Lower leg skin (tissue), 4 donors: ENCODE data around the gene NHERF1. TPM values are rescaled to one million over a fixed set of nuclear protein-coding genes. Genes with fewer than 3 reads are reported as not detected.

Experiments used
- DNase-seq, 2 donors: peaks; one replicate each; pipeline ENCODE4 v3.0.0-alpha.2; 2019; ENCODE audit warnings: low spot score in 2 of 2
- H3K4me3 ChIP-seq: fragments of 200-600 bp; sonication (generic); 2 replicates; pipeline ENCODE4 v1.5.1; 2017; ENCODE audit warnings: mild to moderate bottlenecking, low read depth; ENCODE audit not compliant: poor library complexity, severe bottlenecking
- POLR2A ChIP-seq, 2 donors: fragments of 450-650 bp; IDR thresholded peaks; one replicate each; pipeline ENCODE4 v1.6.1; 2016 to 2017; ENCODE audit warnings: antibody characterized with exemption in 2 of 2, mild to moderate bottlenecking in 1 of 2, moderate library complexity in 1 of 2
- WGBS, 2 donors: methylation state at CpG; one replicate each; pipeline ENCODE4 v1.1.5; 2018; 5-methylcytosine and 5-hydroxymethylcytosine counted together
- intact Hi-C: fragments of 100-400 bp; cut with DNase I; formaldehyde crosslinking; loops from one replicate; pipeline ENCODE4 v1.15.0; 2023; ENCODE audit warnings: low total_unique reads
- total RNA-seq, 4 donors: library from RNA; depleted of rRNA; stranded (reverse); fragments of >200 nt; gene quantifications; one replicate each; pipeline ENCODE4 v1.1.0, GENCODE V29; 2016
- TF ChIP-seq, protein P1 (sequence below), 3 donors: fragments of 450-650 bp; IDR thresholded peaks; one replicate each; pipeline ENCODE4 v1.5.1; 2016; ENCODE audit warnings: antibody characterized with exemption in 3 of 3, mild to moderate bottlenecking in 3 of 3, moderate library complexity in 2 of 3

Gene NHERF1
- total RNA-seq, 4 donors from 2014 or later = 47.6 to 67.7 (median 58.6) TPM

DNA sequence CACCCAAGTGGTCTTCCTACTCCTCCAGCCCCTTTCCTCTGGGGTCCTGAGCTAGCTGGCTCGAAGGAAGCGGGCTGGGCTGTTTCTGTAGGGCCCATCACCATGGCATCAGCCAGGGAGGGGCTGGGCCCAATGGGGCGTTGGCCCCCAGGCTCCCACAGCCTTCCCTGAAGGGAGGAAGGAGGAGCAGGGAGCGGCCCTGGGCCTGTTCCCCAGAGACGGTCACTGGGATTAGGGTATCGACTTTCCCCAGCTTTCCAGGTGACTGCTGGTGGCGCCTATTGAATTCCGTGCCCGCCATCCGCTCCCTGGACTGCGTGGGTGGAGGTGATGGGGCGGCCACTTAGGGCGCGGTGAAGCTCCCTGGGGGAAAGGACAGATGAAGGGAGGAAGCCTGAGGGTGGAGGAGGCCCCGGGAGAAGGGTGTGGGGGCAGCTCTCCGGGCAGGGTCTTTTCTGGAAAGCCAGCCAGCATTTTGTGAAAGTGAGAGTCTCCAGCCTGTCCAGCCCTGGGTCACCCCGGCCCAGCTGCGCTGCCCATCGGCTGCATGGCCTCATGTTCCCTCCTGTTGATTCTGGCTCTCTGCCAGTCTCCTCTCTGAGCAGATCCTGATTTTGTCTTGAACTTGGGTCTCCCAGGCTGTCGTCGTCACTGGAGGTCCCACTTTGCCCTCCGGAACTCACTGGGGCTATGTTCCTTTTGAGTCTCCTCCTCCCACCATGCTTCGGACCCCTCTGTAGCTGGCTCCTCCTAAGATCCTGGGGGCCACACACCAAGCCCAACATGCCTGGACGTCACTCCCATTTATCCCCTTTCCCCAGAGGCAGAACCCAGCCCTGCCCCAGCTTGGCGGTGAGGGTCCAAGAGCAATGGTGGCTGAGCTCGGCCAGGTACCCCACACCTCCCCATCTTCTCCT lies 9.8 kb downstream of the NHERF1 start:
- no peak overlapping the region for H3K4me3 ChIP-seq
- no peak for TF ChIP-seq POLR2A (IDR thresholded peaks at IDR 0.05)
- TF ChIP-seq, protein P1, sequence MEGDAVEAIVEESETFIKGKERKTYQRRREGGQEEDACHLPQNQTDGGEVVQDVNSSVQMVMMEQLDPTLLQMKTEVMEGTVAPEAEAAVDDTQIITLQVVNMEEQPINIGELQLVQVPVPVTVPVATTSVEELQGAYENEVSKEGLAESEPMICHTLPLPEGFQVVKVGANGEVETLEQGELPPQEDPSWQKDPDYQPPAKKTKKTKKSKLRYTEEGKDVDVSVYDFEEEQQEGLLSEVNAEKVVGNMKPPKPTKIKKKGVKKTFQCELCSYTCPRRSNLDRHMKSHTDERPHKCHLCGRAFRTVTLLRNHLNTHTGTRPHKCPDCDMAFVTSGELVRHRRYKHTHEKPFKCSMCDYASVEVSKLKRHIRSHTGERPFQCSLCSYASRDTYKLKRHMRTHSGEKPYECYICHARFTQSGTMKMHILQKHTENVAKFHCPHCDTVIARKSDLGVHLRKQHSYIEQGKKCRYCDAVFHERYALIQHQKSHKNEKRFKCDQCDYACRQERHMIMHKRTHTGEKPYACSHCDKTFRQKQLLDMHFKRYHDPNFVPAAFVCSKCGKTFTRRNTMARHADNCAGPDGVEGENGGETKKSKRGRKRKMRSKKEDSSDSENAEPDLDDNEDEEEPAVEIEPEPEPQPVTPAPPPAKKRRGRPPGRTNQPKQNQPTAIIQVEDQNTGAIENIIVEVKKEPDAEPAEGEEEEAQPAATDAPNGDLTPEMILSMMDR (IDR thresholded peaks at IDR 0.05) = no peak
- no peak for DNase-seq
- 30 to 36% methylated on average over 26 of the region's 26 CpGs for WGBS, 2 donors
- intact Hi-C loops = no loop called here

DNA sequence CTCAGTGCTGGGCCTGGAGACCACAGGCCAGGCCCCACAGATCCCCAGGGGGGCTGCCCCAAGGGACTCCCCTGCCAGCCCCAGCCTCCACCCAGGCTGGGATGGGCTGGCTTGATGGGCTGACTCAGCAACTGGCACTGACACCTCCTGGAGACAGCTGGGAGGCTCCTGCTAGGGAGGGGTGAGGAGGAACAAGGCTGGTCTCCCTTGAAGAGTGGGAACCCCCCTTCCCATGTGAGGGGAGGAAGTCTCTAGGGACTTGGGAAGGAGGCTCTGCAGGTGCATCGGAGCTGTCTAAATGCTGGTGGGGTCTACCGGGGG lies 10.4 kb downstream of the NHERF1 start:
- intact Hi-C loops = no loop called here
- no peak overlapping the region for H3K4me3 ChIP-seq
- WGBS, 2 donors = 25 to 42% methylated on average over 2 of the region's 2 CpGs
- TF ChIP-seq, protein P1 (IDR thresholded peaks at IDR 0.05) = no peak
- TF ChIP-seq POLR2A (IDR thresholded peaks at IDR 0.05) = no peak
- DNase-seq = no peak

DNA sequence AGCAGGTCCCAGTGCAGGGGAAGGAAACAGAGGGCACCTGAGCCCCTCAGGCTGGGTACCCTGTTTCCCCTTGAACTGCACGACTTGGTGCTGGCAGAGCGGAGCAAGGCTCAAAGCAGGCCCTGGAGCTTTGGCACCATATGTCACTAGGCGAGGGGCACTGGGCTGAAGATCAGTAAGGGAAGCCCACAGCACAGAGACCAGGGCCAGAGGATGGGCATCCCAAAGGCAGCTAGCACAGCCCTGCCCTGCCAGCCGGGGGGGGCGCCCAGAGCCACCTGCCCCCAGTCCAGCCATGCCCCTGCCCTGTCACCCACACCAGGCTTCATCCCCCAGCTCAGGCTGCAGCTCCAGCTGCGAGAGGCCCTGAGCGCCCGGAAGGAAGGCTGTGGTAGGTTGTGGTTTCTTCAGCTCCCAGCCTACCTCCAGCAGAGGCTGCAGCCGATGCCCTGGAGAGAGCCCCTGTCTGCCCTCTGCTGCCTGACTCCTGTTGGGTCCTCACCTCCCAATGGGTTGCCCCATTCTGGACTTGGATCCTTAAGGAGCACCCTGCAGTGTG lies 10.9 kb downstream of the NHERF1 start:
- no peak overlapping the region for H3K4me3 ChIP-seq
- DNase-seq = no peak
- TF ChIP-seq, protein P1 (IDR thresholded peaks at IDR 0.05) = no peak
- TF ChIP-seq POLR2A (IDR thresholded peaks at IDR 0.05) = no peak
- intact Hi-C loops = no loop called here
- WGBS, 2 donors = 54 to 58% methylated on average over 7 to 8 of the region's 9 CpGs

DNA sequence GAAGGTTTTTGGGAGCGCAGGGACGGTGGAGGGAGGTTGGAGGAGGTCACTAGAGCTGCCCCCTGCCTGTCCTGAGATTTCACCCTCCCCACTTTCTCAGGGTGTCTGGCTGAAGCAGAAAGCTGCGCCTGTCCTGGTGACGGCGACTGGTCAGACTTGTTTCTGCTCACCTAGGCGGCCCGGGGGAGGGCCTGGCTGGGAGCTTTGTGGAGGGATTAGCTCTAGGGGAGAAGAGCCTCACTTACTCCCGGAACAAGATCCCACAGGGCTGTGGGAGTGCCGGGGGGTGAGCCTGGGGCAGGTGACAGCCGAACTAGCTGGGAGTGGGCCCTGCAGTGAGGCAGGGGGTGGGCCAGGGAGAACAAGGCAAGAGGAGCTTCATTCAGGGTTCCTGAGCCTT lies 11.5 kb downstream of the NHERF1 start:
- WGBS, 2 donors = 35 to 49% methylated on average over 10 of the region's 10 CpGs

DNA sequence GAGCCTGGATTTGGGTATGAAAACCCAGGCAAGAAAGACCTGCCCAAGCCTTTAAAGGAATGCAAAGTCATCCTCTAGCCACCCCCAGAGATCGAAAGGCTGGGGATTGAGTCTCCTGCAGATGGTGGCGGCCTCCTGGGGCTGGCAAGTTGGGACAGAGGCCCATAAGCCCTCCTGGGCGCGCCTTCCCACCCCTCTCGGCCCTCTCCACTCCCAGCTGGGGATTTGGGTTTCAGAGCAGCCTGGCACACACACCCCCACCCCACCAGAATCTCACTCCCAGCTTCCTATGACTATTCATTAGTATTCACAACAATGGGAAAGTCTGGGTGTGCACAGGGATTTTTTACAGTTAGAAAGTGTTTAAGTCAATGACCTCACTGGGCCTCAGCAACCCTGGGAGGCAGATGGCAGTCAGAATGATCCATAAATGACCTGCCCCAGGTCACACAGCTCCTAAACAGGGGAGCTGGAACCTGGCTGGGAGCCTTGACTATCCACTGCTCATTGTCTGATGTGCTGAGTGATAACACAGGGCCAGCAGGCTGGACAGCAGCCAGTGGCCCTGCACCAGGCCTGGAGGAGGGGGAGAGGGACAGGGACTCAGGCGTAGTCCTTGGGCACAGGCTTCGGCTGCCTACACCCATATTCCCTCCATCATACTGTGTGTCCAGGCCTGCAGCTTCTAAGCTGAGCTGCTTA lies 12.1 kb downstream of the NHERF1 start:
- WGBS, 2 donors = 41 to 50% methylated on average over 7 of the region's 7 CpGs
- intact Hi-C loops = no loop called here
- TF ChIP-seq, protein P1 (IDR thresholded peaks at IDR 0.05) = no peak
- no peak for TF ChIP-seq POLR2A (IDR thresholded peaks at IDR 0.05)
- DNase-seq = no peak
- H3K4me3 ChIP-seq = no peak overlapping the region

More for the DNA sequence above, 11.5 kb downstream of the NHERF1 start:
- no peak for DNase-seq
- TF ChIP-seq, protein P1 (IDR thresholded peaks at IDR 0.05) = no peak
- no peak for TF ChIP-seq POLR2A (IDR thresholded peaks at IDR 0.05)
- intact Hi-C loops = no loop called here
- no peak overlapping the region for H3K4me3 ChIP-seq
